HPDE6-E6E7 (cell line): ENCODE measurements around the gene SYNCRIP.
"Not testable (repeated sequence)": the region's sequence is repeated elsewhere in the genome, so short reads cannot be mapped to it uniquely, and the experiment has no call there.

Experiments used
- DNase-seq: peaks from one replicate; pipeline ENCODE4 v3.0.0; 2011; ENCODE audit warnings: missing footprints; ENCODE audit errors: extremely low spot score

Gene SYNCRIP

DNA sequence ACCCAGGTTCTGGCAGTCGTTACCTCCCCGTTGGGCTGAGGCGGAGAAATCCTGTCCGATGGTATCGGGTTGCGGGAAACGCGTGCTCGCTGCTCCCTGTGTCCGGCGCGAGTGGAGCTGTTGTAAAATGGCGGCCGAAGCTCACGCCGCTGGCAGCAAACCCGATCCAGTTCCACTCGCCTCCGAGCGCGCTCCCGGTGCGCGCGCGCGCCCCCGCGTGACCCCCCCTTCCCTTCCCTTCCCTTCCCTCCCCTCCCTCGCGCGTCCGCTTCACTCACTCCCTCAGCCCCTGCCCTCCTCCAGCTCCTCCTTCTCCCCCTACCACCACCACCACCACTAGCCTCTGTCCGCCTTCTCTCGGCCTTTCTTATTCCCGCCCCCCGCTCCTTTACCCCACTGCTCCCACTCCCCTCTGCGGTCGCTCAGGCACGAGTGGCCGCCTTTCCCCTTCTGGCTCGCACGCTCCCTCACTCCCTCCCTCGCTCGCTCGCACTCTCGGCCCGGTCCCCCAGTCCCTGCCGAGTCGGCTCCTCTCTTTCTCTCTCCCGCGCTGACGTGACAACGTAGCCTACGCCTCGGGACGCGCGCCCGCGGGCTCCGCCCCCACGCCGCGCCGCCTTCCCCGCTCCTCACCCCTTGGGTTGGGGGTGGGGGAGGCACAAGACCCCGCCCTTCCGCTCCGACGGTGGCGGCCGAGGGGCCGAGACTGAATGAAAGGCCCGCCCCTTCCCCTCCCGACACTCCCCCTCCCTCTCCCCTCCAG is at the start of gene SYNCRIP:
Gene SYNCRIP, minus strand, starts transcription at position 113 of the 763 bp plus-strand sequence. CDS start 1,447 bp downstream, outside the sequence.
- DNase-seq = peak; percentile 79

- DNase-seq = no peak
These were observed 48.8 kb upstream of the SYNCRIP start for GRCh38 chr6:85691478-85691877.

GRCh38 chr6:85690071-85690470 is 47.4 kb upstream of the SYNCRIP start:
- DNase-seq = no peak

GRCh38 chr6:85685713-85686112 is 43.0 kb upstream of the SYNCRIP start:
- no peak for DNase-seq

GRCh38 chr6:85684809-85685171 is 42.1 kb upstream of the SYNCRIP start:
- DNase-seq = no peak

- no peak for DNase-seq
These were observed 41.6 kb upstream of the SYNCRIP start for GRCh38 chr6:85684133-85684808.

- not testable (repeated sequence) for DNase-seq
These were observed 39.2 kb upstream of the SYNCRIP start for GRCh38 chr6:85681899-85682298.

DNA sequence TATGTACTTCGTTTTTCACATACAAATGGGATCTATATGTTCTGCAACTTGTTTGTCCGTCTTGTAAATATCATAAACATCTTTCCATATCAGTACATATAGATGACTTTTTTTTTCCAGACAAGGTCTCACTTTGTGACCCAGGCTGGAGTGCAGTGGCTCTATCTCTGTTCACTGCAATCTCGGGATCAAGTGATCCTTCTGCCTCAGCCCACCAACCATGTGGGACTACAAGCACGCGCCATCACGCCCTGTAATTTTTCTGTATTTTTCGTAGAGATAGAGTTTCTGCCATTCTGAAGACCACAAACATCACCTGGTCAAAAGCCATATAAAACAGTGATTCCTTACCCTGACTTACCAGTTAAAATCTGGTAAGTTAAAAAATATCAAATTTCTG is 37.7 kb upstream of the SYNCRIP start:
- no peak for DNase-seq

DNA sequence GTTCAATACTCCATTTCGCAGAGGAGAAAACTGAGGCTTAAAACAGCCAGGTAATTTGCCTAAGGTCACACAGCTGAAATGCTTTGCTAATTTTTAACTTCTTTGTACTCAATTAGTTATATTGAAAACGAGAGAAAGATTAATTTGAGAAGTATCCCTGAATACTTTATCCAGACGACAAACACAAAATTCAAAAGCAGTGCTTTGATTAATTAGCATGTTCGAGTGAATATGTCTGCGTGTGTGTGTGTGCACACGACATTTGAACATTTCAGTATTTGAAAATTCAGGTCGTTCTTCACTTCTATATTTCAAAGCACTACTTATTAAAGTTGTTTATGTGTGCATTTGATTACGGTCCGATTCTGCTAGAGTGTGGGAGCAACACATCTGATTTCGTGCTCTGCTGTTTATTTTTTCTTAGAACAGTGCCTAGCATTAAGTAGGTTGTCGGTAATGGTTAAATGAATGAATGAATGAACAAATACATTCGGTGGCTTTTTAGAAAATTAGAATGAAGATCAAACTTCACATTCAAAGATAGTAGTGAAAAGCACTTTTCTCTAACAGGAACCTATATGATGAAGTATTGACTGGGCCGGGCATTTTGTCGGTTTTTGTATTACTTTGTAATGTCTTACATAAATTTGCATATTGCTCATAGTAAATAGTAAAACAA is 36.9 kb upstream of the SYNCRIP start:
- no peak for DNase-seq

DNA sequence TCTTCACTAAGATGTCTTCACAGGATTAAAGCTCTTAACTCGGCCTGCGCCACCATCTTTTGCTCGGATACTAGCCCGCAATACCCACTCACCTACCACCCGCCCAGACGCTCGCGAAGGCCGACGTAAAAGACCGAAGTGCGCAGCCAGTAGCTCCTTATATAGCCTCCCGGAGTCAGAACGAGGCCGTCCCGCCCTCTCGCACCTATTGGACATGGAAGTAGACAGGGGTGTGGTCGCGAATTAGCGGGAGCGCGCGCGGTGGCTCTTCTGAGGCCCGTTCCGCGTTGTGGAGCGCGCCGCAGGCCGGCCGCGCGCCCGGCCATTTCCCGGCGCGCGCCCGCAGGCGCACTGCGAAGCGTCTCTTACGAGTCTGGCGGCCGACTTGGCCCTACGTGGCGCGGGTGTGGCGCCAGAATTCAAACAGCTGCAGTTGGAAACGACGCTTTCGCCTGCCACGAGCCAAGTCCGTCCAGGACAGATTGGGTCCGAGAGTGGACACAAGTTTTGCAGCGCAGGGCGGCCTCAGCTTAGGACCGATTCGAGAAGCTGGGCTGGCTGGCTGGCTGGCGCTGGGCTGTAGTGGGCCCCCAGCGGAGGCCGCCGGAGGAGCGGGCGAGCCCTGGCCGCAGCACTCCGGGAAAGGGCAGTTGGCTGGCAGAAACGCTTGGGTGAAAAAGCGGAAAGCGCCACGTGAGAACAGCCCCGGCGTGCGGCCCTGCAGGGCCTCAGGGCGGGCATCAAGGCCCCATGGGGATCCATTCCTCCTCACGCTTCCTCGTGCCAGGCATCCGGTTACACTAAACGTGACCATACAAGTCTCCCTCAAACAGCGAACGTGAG is 36.1 kb upstream of the SYNCRIP start:
- DNase-seq = peak; percentile 89

DNA sequence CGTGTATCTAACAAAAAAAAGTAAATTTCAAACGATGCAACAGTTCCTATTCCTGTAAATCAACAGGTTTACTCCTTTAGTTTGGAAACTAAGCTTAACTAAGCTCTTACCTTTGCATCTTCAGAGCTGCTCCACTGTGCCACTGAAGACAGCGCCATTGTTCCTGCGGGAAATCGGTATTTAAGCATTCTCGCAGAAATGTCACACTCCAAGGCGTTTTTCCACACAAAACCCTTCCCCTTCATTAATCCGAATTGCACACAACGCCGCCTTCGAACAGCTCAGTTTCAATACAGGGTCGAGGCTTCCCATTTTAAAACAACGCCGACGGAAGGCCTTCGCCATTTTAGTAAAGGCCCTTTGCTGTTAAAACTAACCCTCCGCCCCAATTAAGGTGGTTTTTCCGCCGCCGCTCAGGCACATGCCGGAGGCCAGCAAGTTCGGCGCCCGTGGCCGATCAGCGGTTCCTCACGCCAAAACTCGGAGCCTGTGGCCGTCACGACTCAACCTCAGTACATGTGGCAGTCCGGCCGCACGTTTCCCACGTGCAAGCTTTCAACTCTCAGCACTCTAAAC is 35.4 kb upstream of the SYNCRIP start:
- DNase-seq = no peak

DNA sequence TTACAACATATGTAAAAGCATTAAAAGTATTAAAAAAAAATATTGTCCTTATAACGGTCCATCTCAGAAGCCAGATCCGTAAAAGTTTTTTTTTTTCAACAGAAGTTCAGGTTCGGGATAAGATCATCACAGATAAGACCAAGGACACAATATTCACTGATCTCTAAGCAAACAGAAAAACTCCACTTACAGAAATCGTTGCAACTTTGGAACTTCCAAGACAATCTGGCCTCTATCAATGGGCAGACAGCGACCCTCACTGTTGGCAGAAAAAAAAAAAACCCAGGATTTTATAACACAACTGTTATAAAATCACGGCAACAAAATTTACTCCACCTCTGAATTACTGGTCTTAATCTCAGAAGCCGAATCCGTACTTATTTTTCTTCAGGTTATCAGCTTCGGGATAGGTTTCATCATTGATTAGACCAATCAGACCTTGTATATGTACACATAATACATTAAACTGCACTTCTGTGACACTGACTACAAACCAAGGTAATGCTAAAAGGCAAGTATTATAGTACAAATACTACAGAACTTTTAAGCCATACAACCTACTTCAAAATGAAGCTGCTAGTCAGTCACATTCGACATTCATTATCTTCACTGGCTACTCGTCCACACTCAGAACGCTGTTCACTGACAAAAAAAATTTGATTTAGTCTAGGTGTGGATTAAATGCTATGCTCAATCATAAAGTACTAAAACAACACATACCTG is 34.7 kb upstream of the SYNCRIP start:
- DNase-seq = no peak

GRCh38 chr6:85676086-85676729 is 33.5 kb upstream of the SYNCRIP start:
- no peak for DNase-seq

GRCh38 chr6:85675030-85675819 is 32.5 kb upstream of the SYNCRIP start:
- no peak for DNase-seq

DNA sequence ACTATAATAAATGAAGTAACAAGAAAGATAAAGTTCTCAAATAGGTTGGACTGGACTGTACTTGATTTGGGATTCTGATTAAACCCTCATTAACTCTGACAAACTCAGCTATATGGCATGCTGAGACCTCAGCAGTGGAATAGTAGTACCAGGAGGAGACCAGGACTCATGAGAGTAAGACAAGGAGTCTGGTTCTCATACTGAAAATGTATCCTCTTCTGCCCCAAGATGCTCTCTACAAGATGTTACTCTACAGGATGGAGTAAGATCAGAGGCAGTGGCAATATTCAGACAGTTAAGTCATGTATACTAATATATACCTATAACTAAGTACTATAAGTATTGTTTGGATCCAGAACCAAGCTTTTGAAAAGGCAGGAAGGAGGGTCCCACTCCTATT is 31.9 kb upstream of the SYNCRIP start:
- no peak for DNase-seq

- no peak for DNase-seq
These were observed 30.8 kb upstream of the SYNCRIP start for GRCh38 chr6:85673198-85674139.

DNA sequence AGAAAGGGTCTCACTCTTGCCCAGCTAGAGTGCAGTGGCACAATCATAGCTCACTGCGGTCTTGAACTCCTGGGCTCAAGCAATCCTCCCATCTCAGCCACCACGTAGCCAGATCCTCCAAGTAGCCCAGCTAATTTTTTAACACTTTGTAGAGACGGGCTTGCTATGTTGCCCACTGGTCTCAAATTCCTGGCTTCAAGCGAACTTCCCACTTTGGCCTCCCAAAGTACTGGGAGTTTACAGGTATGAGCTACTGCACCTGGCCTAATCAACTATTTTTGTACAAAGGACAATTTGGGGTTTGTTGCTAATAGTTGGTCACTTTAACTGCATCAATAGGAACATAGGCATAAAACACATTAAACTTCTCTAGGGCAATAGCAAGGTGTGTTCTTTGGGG is 29.9 kb upstream of the SYNCRIP start:
- DNase-seq = no peak

- DNase-seq = no peak
These were observed 29.4 kb upstream of the SYNCRIP start for GRCh38 chr6:85672050-85672449.
